Loucy (cell line): ENCODE data around the gene CD79A.

Experiments
- CTCF ChIP-seq: fragments of 200-600 bp; sonication (generic); conservative IDR thresholded peaks from 2 replicates; pipeline ENCODE4 v1.5.1; 2014; ENCODE audit warnings: mild to moderate bottlenecking, antibody characterized with exemption, low read length
- EZH2phosphoT487 ChIP-seq: fragments of 200-600 bp; IDR thresholded peaks from 2 replicates; pipeline ENCODE4 v1.6.1; 2018; ENCODE audit warnings: antibody characterized with exemption, mild to moderate bottlenecking, moderate library complexity, borderline replicate concordance

- TF ChIP-seq CTCF, result no peak
- TF ChIP-seq EZH2phosphoT487, result no peak
These were observed 35.9 kb downstream of the CD79A start for GRCh38 chr19:41912899-41913537.
